Measurements from ENCODE around the gene FERMT1.

- no peak for TF ChIP-seq EZH2 (IDR thresholded peaks at IDR 0.05; ENCODE audit: borderline replicate concordance, low read depth, low read length, poor library complexity, severe bottlenecking)
- TF ChIP-seq, protein P1, sequence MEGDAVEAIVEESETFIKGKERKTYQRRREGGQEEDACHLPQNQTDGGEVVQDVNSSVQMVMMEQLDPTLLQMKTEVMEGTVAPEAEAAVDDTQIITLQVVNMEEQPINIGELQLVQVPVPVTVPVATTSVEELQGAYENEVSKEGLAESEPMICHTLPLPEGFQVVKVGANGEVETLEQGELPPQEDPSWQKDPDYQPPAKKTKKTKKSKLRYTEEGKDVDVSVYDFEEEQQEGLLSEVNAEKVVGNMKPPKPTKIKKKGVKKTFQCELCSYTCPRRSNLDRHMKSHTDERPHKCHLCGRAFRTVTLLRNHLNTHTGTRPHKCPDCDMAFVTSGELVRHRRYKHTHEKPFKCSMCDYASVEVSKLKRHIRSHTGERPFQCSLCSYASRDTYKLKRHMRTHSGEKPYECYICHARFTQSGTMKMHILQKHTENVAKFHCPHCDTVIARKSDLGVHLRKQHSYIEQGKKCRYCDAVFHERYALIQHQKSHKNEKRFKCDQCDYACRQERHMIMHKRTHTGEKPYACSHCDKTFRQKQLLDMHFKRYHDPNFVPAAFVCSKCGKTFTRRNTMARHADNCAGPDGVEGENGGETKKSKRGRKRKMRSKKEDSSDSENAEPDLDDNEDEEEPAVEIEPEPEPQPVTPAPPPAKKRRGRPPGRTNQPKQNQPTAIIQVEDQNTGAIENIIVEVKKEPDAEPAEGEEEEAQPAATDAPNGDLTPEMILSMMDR (conservative IDR thresholded peaks at IDR 0.05; ENCODE audit: low read depth, low read length), result no peak
Measured at GRCh38 chr20:6121504-6121903, 1.3 kb downstream of the FERMT1 start.

Data from A673 (cell line).